GM18502 (cell line): ENCODE measurements around the gene CCDC68.

Experiments
- ATAC-seq: cut with Tn5 transposase; IDR thresholded peaks from one replicate; pipeline ENCODE4 v1.9.1; 2021; ENCODE audit warnings: mild to moderate bottlenecking; ENCODE audit not compliant: unreplicated experiment, poor library complexity

CCDC68 gene

DNA sequence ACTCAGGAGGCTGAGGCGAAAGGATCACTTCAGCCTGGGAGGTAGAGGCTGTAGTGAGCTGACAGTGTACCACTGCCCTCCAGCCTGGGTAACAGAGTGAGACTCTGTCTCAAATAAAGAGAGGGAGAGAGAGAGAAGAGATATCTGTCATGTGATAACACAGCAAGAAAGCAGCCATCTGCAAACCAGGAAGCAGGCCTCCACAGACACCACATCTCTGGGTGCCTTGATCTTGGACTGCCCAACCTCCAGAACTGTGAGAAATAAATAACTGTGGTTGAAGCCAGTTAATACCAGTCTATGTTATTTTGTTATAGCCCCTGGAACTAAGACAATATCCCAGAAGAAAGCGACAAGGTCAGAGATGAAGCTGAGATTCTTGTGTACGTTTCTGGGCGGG lies 2.6 kb upstream of the CCDC68 start:
- no peak for ATAC-seq

DNA sequence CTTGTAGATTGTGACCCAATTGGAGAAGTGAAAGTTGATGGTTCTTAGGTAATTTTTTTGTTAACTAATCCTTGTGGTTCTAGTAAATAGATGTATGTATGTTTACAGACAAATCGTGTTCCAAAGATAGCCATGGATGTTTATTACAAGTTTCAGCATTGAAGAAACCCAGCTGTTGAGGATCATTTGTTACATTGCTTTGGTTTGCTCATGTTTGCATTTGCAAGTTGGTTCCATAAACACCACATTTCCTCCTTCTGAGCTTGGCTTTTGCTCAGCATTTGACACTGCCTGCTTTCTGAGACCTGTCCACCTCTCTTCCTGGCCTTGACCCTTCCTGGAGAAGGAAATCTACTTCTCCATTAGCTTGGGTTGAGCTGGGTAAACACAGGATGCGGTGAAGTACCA lies 1.8 kb upstream of the CCDC68 start:
- no peak for ATAC-seq

DNA sequence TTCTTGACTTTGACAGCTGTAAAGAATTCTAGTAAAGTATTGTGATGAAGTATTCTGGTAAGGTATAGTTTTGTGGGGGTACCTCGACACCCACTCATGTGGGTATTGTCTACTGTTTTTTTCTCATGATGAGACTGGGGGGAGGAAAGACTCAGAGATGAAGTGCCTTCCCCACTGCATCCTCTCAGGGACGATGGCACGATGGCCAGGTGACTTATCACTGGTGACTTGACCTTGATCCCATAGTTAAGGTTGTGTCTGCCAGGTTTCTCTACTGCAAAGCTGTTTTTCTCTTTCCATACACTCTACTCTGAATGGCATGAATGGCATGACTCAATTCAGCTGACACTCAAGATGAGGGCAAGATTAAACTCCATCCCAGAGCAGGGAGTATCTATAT lies 936 bp upstream of the CCDC68 start:
- ATAC-seq, result no peak

DNA sequence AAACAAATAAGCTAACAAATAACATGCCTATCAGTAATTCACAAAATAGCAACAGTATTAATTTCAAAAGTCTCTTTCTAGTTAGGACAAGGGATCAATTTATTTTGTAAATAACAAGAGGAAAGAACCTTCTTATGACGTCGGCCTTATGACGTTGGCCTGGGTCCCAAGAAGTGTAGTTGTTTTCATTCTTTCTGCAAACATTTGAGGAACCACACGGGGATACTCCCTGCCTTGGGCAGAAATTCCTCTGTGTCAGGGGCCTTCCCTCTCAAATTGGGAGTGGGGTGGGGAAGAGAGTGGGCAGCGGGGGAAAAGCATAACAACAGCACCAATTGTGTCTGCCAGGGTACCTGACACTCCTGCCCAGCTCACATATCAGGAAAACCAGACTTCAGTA lies 1.3 kb downstream of the CCDC68 start:
- no peak for ATAC-seq

DNA sequence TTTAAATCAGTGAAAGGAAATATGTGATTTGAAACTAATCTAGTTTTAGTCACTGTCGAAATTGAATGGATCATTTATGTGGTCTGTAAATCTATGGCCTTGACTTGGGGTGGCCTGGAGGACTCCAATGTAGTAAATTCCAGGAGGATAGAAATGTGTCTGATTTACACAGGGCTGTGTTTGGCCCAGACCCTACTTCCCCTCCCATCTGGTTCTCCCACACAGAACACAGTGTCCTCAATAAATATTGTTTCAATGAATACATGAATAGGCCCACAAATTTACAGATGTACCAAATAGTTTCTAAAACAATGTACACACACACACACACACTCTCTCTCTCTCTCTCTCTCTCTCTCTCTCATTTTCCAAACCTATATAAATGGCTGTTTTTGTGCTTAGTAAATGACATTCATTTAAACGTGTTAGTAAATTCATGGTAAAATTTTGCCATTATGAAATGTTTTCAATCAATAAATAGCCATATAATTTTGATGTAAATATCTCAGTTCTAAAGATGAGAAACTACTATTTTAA lies 1.9 kb downstream of the CCDC68 start:
- ATAC-seq, result no peak

DNA sequence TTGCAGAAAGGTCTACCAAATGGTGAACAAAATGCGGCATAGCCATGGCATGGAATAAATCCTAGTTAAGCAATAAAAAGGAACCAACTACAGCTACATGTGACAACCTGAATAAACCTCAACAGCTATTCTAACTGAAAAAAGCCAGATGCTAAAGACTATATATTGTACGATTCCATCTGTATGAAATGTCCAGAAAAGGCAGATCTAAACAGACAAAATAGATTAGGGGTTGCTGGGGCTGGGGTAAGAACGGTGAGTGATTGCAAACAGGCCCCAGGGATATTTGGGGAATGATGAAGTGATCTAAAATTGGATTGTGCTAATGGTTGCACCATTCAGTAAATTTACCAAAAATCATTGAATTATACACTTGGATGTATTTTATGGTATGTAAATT lies 2.8 kb downstream of the CCDC68 start:
- no peak for ATAC-seq

DNA sequence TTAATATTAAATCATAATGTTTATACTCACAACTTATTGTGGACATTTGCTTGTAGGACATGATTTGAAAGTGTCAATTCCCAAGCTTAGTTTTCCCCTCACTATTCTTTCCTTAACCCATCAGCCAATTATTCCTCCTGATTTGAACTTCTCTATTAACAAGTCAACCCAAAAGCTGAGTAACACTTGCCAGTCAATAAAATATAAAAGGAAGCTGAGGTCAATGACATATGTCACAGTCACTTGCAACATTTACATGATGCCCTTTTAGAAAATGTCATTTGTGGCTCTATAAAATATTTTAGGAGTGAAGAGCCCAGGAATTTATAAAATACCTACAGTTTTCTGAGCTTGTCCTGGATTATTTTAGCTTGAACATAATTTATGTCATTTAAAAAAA lies 7.2 kb downstream of the CCDC68 start:
- ATAC-seq, result no peak

DNA sequence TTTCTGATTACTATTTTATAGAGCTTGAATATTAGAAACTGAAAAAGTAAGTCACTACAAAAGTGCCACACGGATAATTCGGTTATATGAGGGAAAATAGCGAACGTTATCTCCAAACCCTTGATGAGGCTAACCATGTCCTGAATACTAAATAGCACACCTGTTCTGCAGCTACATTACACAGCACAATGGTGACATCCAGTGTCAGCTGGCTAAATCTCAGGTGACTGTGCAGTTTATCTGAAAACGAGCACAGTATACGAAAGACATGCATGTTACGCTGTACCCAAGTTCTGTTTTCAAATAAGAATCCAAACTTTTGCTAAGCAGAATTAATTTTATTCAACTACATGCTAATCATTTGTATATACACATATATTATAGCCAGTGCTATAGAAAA lies 9.0 kb downstream of the CCDC68 start:
- ATAC-seq, result no peak

DNA sequence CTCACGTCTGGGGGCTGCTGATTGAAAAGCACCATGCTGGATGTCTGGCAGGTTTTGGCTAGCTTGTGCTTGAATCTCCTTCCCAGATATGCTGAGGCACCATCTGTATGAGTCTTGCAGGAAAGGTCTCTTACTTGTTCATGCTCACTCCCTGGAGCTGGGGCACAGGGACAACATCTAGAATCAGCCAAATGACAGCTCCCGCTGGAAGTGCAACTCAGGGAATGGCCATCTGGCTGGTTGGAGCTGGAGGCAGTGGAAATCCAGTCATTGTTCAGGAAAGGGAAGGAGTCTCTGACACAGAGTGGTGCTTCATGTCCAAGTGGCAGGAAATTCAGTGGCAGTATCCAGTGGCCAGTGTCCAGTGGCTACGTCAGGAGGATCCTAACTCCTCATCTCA lies 9.7 kb downstream of the CCDC68 start:
- ATAC-seq, result no peak

DNA sequence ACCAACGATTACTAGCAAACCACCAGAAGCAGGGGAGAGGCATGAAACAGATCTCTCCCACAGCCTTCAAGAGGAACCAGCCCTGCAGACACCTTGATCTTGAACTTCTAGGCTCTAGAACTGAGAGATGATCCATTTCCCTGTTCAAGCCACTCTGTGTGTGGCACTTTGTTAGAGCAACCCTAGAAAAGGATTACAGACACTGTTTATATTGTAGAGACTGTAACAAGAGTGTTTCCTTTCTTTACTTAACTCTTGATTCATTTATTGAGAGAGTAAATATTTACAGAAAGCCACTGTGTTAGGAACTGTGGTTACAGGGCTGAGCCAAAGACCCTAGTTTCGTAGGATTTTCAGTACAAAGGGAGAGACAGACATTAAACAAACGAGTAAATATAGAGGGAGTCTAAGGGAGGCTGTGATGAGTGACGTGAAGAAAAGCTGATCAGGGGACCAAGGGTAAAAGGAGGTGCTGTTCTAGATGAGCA lies 10.9 kb downstream of the CCDC68 start:
- no peak for ATAC-seq

DNA sequence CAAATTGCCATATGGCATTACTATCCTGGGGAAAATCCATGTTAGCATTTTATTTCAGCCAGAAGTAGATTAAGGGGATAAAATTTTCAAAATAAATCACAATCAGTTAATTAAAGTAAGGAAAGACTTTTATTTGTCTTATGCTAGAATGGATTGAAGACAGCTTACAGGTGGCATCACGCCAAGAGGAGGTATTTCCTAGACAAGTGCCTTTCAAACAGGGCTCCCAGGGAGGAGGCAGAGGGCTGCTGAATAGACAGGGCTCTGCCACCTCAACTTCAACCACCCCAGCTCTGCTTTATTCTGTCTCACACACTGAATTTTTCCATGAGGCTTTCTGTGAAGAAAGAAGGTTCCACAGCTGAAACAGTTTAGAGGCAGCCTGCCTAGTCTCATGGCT lies 12.2 kb downstream of the CCDC68 start:
- no peak for ATAC-seq

DNA sequence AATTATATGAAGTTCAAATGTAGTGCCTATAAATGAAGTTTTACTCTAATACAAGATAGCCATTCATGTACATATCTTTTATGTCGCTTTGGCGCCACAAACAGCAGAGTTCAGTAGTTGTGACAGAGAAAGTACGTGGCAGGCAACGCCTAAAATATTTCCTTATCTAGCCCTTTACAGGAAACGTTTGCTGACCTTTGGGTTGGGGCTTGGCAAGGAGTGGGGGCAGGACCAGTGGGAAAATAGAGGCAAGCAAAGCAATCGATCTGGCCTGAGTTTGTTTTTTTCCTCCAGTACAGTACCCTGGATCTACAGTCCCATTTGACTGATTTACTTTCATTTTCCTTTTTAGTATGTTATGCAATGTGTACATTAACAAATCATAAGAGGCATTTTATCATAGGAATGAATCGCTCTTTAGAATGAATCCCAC lies 13.1 kb downstream of the CCDC68 start:
- peak; percentile 90 for ATAC-seq

DNA sequence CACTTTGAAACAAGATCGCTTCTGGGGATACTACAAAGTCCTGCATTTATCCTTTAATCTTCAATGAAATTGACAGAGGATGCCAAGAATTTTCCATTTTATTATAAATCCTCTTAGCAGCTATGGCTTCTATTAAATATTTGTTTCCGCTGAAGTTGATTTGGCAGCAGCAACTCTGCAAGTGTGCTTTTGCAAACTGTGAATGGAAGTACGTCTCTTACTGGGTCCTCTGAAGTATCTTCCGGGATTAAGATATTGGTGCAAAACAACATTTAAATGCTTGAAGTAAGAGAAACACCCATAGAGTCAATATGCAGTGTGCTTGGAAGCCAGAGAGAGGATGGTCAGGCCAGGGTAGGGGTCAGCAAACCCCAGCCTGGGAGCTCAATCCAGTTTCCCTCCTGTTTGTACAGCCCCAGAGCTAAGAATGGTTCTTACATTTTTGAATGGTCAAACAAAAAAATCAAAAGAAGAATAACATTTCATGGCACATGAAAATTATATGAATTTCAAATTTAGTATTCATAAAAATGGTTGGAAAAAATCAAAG lies 13.6 kb downstream of the CCDC68 start:
- ATAC-seq, result peak; percentile 31

DNA sequence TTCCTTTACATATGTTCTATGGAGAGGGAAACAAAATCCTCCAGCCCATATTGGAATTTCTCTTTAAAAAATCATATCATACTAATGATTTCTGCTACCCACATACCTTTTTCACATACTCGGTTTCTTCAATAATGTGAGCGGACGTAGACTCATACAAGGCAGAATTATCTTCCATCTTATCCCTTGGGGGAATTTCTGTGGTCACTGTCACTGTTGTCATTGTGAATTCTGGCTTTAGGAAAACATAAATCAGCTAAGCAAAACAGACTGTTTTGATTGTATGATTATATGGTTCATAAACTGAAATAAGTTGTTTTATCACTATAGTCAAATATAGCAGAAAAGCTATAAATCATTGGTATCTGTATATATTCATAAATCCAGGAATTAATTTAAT lies 16.7 kb downstream of the CCDC68 start:
- ATAC-seq, result no peak

DNA sequence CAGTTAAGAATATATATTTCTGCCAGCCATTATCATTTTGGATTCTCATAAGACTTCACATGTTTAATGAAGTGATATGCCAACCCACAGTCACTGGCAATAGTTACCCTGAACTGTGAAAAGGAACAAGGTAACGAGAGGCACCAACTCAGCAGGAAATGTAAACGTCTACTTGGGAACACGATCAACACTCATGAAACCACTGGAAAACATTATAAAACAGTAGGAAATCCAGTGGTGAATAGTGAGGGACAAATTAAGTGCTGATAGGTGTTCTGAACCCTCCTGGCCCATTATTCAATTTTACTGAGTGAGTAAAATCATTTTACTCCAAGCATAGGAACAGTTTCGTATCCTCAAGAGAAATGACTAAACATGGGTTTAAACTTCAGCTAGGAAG lies 17.1 kb downstream of the CCDC68 start:
- ATAC-seq, result no peak

DNA sequence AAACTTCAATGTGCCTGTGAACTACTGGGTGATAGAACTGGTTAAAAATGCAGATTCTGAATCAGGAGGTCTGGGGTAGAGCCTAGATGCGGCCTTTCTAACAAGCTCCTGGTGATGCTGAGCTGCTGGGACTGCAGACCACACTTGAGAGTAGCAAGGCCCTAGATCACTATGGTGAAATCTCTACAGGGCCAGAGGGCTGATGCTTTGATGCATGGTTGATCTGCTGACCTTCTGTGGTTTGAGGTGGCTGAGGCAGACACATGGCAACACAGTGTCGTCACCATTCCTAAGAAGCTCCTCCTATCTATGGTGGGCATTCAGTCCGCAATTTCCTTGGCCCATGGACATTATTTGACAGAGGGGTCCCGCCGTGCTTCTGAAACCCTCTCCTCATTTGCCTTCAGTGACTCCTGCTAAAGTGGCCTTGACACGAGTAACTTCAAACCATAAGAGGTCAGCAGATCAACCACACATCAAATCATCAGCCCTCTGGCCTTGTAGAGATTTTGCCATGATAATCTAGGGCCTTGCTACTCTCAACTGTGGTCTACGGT lies 19.8 kb downstream of the CCDC68 start:
- no peak for ATAC-seq

DNA sequence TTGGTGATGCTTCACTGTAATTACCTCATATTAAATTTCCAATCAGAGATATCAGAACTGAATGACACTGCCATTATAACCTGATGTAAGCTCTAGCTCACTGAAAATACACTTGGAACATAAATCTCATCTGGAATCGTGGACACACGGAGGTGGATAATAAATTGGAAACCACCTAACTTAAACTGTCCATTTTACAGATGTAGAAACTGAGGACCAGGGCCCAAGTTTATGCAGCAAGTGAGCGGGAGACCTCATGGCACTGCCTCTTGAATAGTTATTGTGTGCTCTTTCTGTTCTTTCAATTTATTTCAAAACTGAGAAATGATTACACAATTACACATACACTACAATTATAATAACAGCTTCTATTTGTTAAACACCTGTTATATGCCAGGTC lies 20.8 kb downstream of the CCDC68 start:
- no peak for ATAC-seq

DNA sequence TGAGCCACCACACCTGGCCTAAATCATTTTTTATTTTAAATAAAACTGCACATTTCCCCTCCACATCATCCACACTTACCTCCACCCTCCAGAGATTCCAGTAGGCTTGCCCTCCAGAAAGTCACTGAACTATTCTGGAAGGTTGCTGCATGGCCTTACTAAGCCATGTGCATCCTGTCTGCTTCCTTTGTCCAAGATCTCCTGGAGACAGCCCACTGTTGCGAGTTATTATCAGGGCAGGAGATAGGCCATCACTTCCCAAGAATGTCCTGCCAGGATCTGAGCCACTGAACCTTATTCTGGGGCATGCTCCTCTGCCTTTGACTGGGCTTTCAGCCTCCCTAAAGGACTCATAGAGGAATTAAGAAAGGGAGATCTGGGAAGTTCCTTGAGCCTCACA lies 26.8 kb downstream of the CCDC68 start:
- ATAC-seq, result no peak

DNA sequence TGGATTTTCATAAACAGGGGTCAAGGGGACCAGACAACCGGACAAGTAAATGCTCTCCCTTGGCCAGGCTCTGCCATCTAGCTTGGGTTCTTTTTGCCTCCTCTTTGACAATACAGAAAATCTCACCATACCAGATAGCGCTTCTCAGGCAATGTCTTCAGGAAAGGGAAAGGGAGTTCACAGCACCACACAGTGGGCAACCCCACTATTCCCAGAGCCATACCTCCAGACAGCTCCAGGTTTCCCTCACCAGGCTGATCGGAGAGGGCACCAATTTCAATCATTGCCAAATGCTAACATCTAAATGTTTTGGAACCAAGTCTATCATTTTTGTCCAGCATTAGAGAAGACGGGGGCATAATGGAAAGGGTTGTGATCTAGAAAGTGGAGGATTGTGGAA lies 28.1 kb downstream of the CCDC68 start:
- no peak for ATAC-seq

DNA sequence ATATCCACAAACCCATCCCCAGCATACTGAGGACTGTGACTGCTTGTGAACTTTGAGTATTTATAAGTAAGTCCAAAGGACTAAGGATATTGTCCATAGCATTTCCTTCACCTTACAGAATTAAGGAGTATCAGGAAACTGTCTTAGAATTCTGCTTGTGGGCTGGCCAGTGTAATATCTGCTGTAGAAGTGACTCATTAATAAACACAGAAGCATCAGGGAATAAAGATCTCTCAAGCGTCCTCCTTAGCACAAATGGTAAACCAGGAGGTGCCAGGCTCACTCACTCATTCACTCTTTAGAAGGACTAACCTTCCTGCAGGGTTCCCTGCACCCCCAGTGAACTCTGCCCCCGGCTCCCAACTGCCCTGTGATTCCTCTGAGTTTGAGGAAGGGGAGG lies 31.0 kb downstream of the CCDC68 start:
- no peak for ATAC-seq

DNA sequence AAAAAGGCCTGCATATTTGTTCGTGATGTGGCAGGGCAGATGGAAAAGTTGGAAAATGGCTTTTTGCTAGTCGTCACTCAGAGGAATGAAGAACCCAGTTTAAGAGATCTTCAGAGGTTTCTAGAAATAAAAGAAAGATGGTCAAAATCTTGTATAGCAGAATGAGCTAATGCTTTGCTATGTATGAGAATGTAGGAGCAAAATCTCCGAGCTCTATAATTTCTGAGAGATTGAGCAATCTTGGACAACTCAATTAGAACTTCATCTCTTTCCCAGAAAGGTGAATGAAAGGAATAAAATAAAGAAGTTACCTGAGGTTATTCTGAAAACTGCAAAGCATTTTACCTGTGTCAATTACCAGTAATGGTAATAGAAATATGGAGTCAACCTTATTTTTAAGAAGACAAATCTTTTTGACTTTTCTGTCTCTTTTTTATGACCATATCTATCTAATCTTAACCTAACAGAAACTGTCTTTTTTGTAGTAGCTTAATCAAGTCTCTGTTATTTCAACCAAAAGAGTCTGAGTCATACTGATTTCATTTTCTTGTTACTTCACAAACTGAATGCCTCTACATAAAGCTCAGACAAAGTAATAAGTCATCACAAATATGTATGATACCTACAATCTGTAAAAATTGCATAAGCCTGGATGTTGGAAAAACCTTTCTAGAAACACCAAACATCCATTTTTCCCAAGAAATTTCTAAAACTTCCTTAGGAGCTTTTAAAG lies 32.5 kb downstream of the CCDC68 start:
- ATAC-seq, result no peak

DNA sequence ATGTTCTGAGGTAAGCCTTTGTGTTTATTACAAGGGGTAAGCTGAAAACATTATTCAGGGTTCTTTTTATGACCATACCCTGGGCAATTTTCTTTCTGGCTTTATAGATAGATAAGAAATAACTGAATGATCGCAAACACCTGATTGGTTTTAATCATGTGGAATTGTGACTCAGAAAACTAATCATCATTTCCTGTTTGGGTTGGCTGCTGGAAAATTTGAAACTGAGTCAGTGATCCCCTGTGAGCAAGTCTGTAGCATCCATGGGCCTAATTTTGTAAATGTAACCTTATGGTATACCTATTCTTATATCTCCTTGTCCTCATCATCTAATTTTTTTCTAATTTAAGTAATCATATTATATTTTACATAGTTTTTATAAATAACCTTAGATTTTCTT lies 34.3 kb downstream of the CCDC68 start:
- ATAC-seq, result no peak
